Stimulated activated CD4-positive, alpha-beta T cell treated with anti-CD3 and anti-CD28 coated beads, Interleukin-1b, Interleukin-23, amount 100 ng/mL, for 24 hours (primary cell): ENCODE results near the gene MACROD1.

Source experiments
- DNase-seq, 4 experiments: peaks; one replicate each; pipeline ENCODE4 v3.0.0-alpha.2; 2020; ENCODE audit warnings: low read depth in 4 of 4, low spot score in 1 of 4

Gene MACROD1

GRCh38 chr11:64077607-64078006 lies 88.3 kb downstream of the MACROD1 start:
- DNase-seq, result no peak

- DNase-seq, result no peak
Measured at GRCh38 chr11:64076758-64077157, 89.2 kb downstream of the MACROD1 start.

GRCh38 chr11:64074239-64074638 lies 91.7 kb downstream of the MACROD1 start:
- DNase-seq, result no peak

GRCh38 chr11:64073542-64073941 lies 92.4 kb downstream of the MACROD1 start:
- no peak for DNase-seq

- DNase-seq, result no peak
Measured at GRCh38 chr11:64072871-64073270, 93.0 kb downstream of the MACROD1 start.

- no peak for DNase-seq
Measured at GRCh38 chr11:64072403-64072802, 93.5 kb downstream of the MACROD1 start.

- DNase-seq, result no peak
Measured at GRCh38 chr11:64071849-64072248, 94.1 kb downstream of the MACROD1 start.

- DNase-seq, result no peak
Measured at GRCh38 chr11:64070314-64070681, 95.6 kb downstream of the MACROD1 start.

- no peak for DNase-seq
Measured at GRCh38 chr11:64069401-64070313, 96.3 kb downstream of the MACROD1 start.

- DNase-seq, result no peak
Measured at GRCh38 chr11:64068705-64069400, 97.1 kb downstream of the MACROD1 start.

- no peak for DNase-seq
Measured at GRCh38 chr11:64067230-64067993, 98.5 kb downstream of the MACROD1 start.

GRCh38 chr11:64065712-64066111 lies 100.2 kb downstream of the MACROD1 start:
- no peak for DNase-seq

- no peak for DNase-seq
Measured at GRCh38 chr11:64065141-64065465, 100.8 kb downstream of the MACROD1 start.

- DNase-seq, result no peak
Measured at GRCh38 chr11:64064374-64065140, 101.4 kb downstream of the MACROD1 start.

GRCh38 chr11:64063777-64064176 lies 102.1 kb downstream of the MACROD1 start:
- DNase-seq, result no peak

GRCh38 chr11:64062185-64063039 lies 103.5 kb downstream of the MACROD1 start:
- no peak for DNase-seq

GRCh38 chr11:64060861-64061444 lies 105.0 kb downstream of the MACROD1 start:
- DNase-seq, result peak in 3 of 4 experiments; percentile 21 to 41 (median 40)

GRCh38 chr11:64060263-64060860 lies 105.6 kb downstream of the MACROD1 start:
- DNase-seq, result no peak
